ENCODE results near the gene HMCN2. TPM values are rescaled to one million over a fixed set of nuclear protein-coding genes. Genes with fewer than 3 reads are reported as not detected.

The HMCN2 gene
- total and polyA plus RNA-seq, 2 of the 4 experiments (the other 2 are of a cell fraction), result 0.02 TPM; not detected in 1

DNA sequence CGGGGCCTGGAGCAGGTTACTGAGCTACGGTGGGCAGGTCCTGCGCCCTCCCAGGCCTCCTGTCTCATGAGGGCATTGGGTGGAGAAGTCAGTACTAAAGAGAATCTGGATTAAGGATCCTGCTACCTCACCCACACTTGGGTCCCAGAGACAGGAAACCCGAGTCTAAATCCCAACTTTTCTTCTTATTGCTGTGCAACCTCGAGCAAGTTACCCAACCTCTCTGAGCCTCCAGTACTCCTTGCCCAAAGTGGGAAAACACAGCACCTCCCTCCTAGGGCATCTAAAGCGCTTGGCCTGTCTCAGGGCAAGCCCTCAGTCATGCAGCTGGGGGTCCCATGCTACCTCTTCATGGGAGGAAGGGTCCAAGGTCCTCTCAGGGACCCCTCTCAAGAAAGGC, 207.4 kb downstream of the HMCN2 start:
- WGBS, 2 experiments (ENCODE audit: extremely low coverage in 2 of 2, insufficient read length in 1 of 2), result 83% methylated on average over 1 of the region's 6 CpGs; no CpG with 5 or more reads in 1 of the 2 experiments
- H3K23ac ChIP-seq (ENCODE audit: low read depth, low read length), result no peak overlapping the region
- no peak overlapping the region for H2AFZ ChIP-seq (replicated peaks; ENCODE audit: low read length, poor library complexity)
- no peak overlapping the region for H3K4me2 ChIP-seq (ENCODE audit: low read depth, low read length)
- no peak overlapping the region for H2AK5ac ChIP-seq (ENCODE audit: low read depth, low read length)
- no peak for ATAC-seq (ENCODE audit: low read depth)
- no peaks in the 10 kb centered on the region for H3K36me3 ChIP-seq (ENCODE audit: control insufficient read depth, insufficient read depth, low read length)
- in situ Hi-C loops (cut with MboI; ENCODE audit: low sequenced_read_pairs), result no loop called here
- no peak overlapping the region for H3K4ac ChIP-seq (ENCODE audit: low read depth, low read length)
- H3K9ac ChIP-seq (ENCODE audit: low read depth, low read length), result no peak overlapping the region
- DNase-seq, result no peak
- intact Hi-C loops (cut with micrococcal nuclease), result no loop called here
- no TSS peak for BruUV-seq (replicated peaks)
- dilution Hi-C loops (cut with HindIII; ENCODE audit: low sequenced_read_pairs, unreplicated experiment), result no loop called here
- no peak overlapping the region for H4K5ac ChIP-seq (ENCODE audit: low read depth, low read length)
- H2BK20ac ChIP-seq (ENCODE audit: low read depth, low read length), result no peak overlapping the region
- ChIA-PET POLR2A (ENCODE audit: unreplicated experiment) (no interaction called here), CTCF (no interaction called here)
- H3K79me1 ChIP-seq (ENCODE audit: low read depth in 1 of 2, low read length in 2 of 2), result no peaks in the 10 kb centered on the region
- H3K4me1 ChIP-seq (ENCODE audit: control insufficient read depth, insufficient read depth, low read length), result no peaks in the 10 kb centered on the region
- H3K56ac ChIP-seq (ENCODE audit: extremely low read depth, insufficient read depth, low read length), result no peak overlapping the region
- H3K9me1 ChIP-seq (ENCODE audit: insufficient read depth, low read length), result no peaks in the 10 kb centered on the region
- H2BK15ac ChIP-seq (ENCODE audit: low read depth, low read length), result no peak overlapping the region
- no peak overlapping the region for H2BK120ac ChIP-seq (ENCODE audit: low read depth, low read length)
- no peak overlapping the region for H3K27ac ChIP-seq (ENCODE audit: insufficient read depth, low read length)
- H4K20me1 ChIP-seq (ENCODE audit: insufficient read depth, low read length), result no peaks in the 10 kb centered on the region
- no peak overlapping the region for H3K18ac ChIP-seq (ENCODE audit: low read depth, low read length)
- no peak overlapping the region for H4K91ac ChIP-seq (ENCODE audit: insufficient read depth, low read depth, low read length)
- H3K14ac ChIP-seq (replicated peaks; ENCODE audit: low read depth, low read length), result no peak overlapping the region
- no peak overlapping the region for H4K8ac ChIP-seq (ENCODE audit: low read depth in 2 of 2, low read length in 2 of 2)
- no peak for TF ChIP-seq MAZ (IDR thresholded peaks at IDR 0.05; ENCODE audit: borderline replicate concordance, low read depth, low read length)
- TF ChIP-seq BHLHE40 (IDR thresholded peaks at IDR 0.05; ENCODE audit: low read depth, low read length), result no peak
- no peak for TF ChIP-seq MXI1 (IDR thresholded peaks at IDR 0.05; ENCODE audit: borderline replicate concordance, low read depth, low read length)
- TF ChIP-seq FOS (IDR thresholded peaks at IDR 0.05; ENCODE audit: low read depth, low read length), result no peak
- no peak for TF ChIP-seq NFE2L2 (IDR thresholded peaks at IDR 0.05; ENCODE audit: low read depth, low read length)
- TF ChIP-seq MAFK (IDR thresholded peaks at IDR 0.05; ENCODE audit: low read depth, low read length), result no peak
- no peak for TF ChIP-seq SMC3 (IDR thresholded peaks at IDR 0.05; ENCODE audit: low read depth, low read length)
- TF ChIP-seq, protein P1, sequence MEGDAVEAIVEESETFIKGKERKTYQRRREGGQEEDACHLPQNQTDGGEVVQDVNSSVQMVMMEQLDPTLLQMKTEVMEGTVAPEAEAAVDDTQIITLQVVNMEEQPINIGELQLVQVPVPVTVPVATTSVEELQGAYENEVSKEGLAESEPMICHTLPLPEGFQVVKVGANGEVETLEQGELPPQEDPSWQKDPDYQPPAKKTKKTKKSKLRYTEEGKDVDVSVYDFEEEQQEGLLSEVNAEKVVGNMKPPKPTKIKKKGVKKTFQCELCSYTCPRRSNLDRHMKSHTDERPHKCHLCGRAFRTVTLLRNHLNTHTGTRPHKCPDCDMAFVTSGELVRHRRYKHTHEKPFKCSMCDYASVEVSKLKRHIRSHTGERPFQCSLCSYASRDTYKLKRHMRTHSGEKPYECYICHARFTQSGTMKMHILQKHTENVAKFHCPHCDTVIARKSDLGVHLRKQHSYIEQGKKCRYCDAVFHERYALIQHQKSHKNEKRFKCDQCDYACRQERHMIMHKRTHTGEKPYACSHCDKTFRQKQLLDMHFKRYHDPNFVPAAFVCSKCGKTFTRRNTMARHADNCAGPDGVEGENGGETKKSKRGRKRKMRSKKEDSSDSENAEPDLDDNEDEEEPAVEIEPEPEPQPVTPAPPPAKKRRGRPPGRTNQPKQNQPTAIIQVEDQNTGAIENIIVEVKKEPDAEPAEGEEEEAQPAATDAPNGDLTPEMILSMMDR (conservative IDR thresholded peaks at IDR 0.05; ENCODE audit: low read depth, low read length), result no peak
- TF ChIP-seq CHD1 (IDR thresholded peaks at IDR 0.05; ENCODE audit: low read depth, low read length), result no peak
- TF ChIP-seq POLR2A (IDR thresholded peaks at IDR 0.05; ENCODE audit: low read depth, low read length), result no peak
- no peak for TF ChIP-seq RAD21 (IDR thresholded peaks at IDR 0.05; ENCODE audit: low read length)
- TF ChIP-seq, protein P2, sequence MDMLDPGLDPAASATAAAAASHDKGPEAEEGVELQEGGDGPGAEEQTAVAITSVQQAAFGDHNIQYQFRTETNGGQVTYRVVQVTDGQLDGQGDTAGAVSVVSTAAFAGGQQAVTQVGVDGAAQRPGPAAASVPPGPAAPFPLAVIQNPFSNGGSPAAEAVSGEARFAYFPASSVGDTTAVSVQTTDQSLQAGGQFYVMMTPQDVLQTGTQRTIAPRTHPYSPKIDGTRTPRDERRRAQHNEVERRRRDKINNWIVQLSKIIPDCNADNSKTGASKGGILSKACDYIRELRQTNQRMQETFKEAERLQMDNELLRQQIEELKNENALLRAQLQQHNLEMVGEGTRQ (IDR thresholded peaks at IDR 0.05; ENCODE audit: low read depth, low read length), result no peak
- no peak for TF ChIP-seq CEBPB (IDR thresholded peaks at IDR 0.05; ENCODE audit: low read depth, low read length)
- H3K27me3 ChIP-seq (ENCODE audit: control insufficient read depth, insufficient read depth, low read length), result peaks cover 24% of the 10 kb centered on the region
- H2BK5ac ChIP-seq (ENCODE audit: low read depth, low read length, poor library complexity, severe bottlenecking), result no peak overlapping the region
- no peak overlapping the region for H2AK9ac ChIP-seq (replicated peaks; ENCODE audit: low read depth, low read length, poor library complexity)
- no peaks in the 10 kb centered on the region for H3K9me3 ChIP-seq (ENCODE audit: control insufficient read depth, insufficient read depth, low read length)
- no peak overlapping the region for H3K4me3 ChIP-seq (ENCODE audit: insufficient read depth, low read depth, low read length)
